ENCODE measurements around the gene MYL1.

The MYL1 gene

DNA sequence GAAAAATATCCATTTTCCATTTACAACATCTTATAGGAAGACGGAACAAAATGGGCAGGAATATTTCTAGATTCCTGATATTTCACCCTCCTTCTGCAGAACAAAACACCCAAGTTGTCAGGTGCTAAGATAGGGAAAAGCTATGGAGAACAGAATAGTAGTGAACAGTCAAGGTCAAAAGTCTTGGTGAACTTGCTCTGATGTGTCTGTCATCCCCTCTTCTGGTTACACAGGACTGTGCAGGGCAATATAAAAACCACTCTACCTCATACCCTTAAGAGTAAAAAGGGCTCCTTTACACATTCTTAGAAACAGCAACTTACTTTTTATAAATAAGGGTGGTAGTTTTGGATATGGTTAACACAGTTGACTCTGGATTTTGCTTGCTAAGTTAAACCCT is 4.4 kb downstream of the MYL1 start:
- TF ChIP-seq EZH2phosphoT487 (IDR thresholded peaks at IDR 0.05; ENCODE audit: borderline replicate concordance, low read length), result no peak
- TF ChIP-seq, protein P1, sequence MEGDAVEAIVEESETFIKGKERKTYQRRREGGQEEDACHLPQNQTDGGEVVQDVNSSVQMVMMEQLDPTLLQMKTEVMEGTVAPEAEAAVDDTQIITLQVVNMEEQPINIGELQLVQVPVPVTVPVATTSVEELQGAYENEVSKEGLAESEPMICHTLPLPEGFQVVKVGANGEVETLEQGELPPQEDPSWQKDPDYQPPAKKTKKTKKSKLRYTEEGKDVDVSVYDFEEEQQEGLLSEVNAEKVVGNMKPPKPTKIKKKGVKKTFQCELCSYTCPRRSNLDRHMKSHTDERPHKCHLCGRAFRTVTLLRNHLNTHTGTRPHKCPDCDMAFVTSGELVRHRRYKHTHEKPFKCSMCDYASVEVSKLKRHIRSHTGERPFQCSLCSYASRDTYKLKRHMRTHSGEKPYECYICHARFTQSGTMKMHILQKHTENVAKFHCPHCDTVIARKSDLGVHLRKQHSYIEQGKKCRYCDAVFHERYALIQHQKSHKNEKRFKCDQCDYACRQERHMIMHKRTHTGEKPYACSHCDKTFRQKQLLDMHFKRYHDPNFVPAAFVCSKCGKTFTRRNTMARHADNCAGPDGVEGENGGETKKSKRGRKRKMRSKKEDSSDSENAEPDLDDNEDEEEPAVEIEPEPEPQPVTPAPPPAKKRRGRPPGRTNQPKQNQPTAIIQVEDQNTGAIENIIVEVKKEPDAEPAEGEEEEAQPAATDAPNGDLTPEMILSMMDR (IDR thresholded peaks at IDR 0.05; ENCODE audit: low read depth, low read length, poor library complexity, severe bottlenecking), result no peak
- no peaks in the 10 kb centered on the region for H3K9me2 ChIP-seq (replicated peaks; ENCODE audit: control insufficient read depth, low read length)
- H3K27me3 ChIP-seq (ENCODE audit: control insufficient read depth, low read length), result no peaks in the 10 kb centered on the region
- no peaks in the 10 kb centered on the region for H3K9me3 ChIP-seq (ENCODE audit: control insufficient read depth, insufficient read depth, low read length)
- no peak overlapping the region for H3K27ac ChIP-seq (ENCODE audit: low read depth, low read length)
- H4K20me1 ChIP-seq (ENCODE audit: control insufficient read depth, insufficient read depth, low read depth, low read length), result no peaks in the 10 kb centered on the region
- no peaks in the 10 kb centered on the region for H3K36me3 ChIP-seq (ENCODE audit: control insufficient read depth, low read length)
- H3K79me2 ChIP-seq (ENCODE audit: control insufficient read depth, low read length), result no peaks in the 10 kb centered on the region
- no peaks in the 10 kb centered on the region for H3F3A ChIP-seq (ENCODE audit: control insufficient read depth, insufficient read depth)
- H3K4me1 ChIP-seq (ENCODE audit: control insufficient read depth, low read length), result no peaks in the 10 kb centered on the region
- no peak overlapping the region for H3K4me3 ChIP-seq (ENCODE audit: low read length)
- no peak overlapping the region for H3K4me2 ChIP-seq (ENCODE audit: low read length)

DNA sequence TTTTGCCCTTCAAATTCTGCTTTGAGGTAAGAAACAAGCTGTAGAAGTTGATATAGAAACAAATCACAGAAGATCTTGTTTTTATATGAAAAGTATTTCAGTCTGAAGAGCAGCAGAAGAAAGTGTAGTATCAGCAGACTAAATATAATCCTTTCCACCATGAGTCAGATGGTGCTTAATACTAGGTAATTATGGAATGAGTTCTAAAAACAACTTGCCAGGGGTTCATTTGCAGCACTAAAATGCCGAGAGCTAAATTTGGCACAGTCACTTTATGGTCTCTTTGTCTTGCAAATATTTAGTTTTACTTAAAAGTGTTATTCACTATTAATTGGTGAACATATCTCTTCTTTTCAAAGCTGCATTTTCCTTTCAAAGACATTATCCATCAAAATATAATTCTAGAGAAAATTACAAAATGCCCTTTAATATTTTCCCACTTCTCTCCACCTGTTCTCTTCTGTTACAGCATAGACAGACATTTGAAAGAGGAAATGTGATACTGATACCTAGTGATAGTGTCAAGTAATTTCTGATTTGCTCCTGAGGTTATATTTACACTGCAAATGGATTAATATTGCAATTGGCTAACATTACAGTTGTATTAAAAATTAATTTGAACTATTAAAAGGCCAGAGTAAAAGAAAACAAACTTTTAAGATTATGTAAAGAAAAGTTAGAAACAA is 5.3 kb downstream of the MYL1 start:
- Histone ChIP-seq H3K4me2 (ENCODE audit: low read length) (no peak overlapping the region), H3K36me3 (ENCODE audit: control insufficient read depth, low read length) (no peaks in the 10 kb centered on the region), H3K27ac (ENCODE audit: low read depth, low read length) (no peak overlapping the region), H3K4me3 (ENCODE audit: low read length) (no peak overlapping the region), H3K79me2 (ENCODE audit: control insufficient read depth, low read length) (no peaks in the 10 kb centered on the region), H3F3A (ENCODE audit: control insufficient read depth, insufficient read depth) (no peaks in the 10 kb centered on the region), H4K20me1 (ENCODE audit: control insufficient read depth, insufficient read depth, low read depth, low read length) (no peaks in the 10 kb centered on the region), H3K27me3 (ENCODE audit: control insufficient read depth, low read length) (no peaks in the 10 kb centered on the region), H3K9me2 (replicated peaks; ENCODE audit: control insufficient read depth, low read length) (no peaks in the 10 kb centered on the region), H3K9me3 (ENCODE audit: control insufficient read depth, insufficient read depth, low read length) (no peaks in the 10 kb centered on the region), H3K4me1 (ENCODE audit: control insufficient read depth, low read length) (no peaks in the 10 kb centered on the region)
- TF ChIP-seq, protein P1 (IDR thresholded peaks at IDR 0.05; ENCODE audit: low read depth, low read length, poor library complexity, severe bottlenecking), result no peak
- no peak for TF ChIP-seq EZH2phosphoT487 (IDR thresholded peaks at IDR 0.05; ENCODE audit: borderline replicate concordance, low read length)

DNA sequence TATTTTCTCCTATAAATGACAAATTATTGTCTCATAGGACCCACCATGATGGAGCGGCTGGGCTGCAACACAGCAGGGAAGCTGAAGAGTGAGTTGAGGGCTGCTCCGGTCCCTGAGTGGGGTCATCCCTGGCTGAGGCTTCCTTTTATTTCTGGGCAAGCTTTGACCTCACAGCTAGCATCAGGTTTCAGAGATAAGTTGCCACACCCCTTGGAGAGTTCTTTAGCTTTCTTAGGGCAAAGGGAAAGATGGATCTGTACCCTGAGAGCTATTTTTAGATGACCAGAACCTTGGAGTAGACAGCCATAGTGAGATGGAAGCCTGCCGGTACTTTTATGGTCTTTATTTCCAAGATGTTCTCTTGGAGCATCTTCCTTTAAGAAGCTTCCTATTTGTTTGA is 11.5 kb downstream of the MYL1 start:
- no peaks in the 10 kb centered on the region for H3F3A ChIP-seq (ENCODE audit: control insufficient read depth, insufficient read depth)
- H3K4me3 ChIP-seq (ENCODE audit: low read length), result no peak overlapping the region
- H3K4me2 ChIP-seq (ENCODE audit: low read length), result no peak overlapping the region
- H4K20me1 ChIP-seq (ENCODE audit: control insufficient read depth, insufficient read depth, low read depth, low read length), result no peaks in the 10 kb centered on the region
- no peaks in the 10 kb centered on the region for H3K9me2 ChIP-seq (replicated peaks; ENCODE audit: control insufficient read depth, low read length)
- H3K27ac ChIP-seq (ENCODE audit: low read depth, low read length), result no peak overlapping the region
- no peaks in the 10 kb centered on the region for H3K27me3 ChIP-seq (ENCODE audit: control insufficient read depth, low read length)
- H3K4me1 ChIP-seq (ENCODE audit: control insufficient read depth, low read length), result no peaks in the 10 kb centered on the region
- H3K36me3 ChIP-seq (ENCODE audit: control insufficient read depth, low read length), result no peaks in the 10 kb centered on the region
- H3K79me2 ChIP-seq (ENCODE audit: control insufficient read depth, low read length), result no peaks in the 10 kb centered on the region
- H3K9me3 ChIP-seq (ENCODE audit: control insufficient read depth, insufficient read depth, low read length), result no peaks in the 10 kb centered on the region
- TF ChIP-seq, protein P1 (IDR thresholded peaks at IDR 0.05; ENCODE audit: low read depth, low read length, poor library complexity, severe bottlenecking), result no peak
- TF ChIP-seq EZH2phosphoT487 (IDR thresholded peaks at IDR 0.05; ENCODE audit: borderline replicate concordance, low read length), result no peak
